ENCODE results near the gene EBF3.

EBF3 gene

DNA sequence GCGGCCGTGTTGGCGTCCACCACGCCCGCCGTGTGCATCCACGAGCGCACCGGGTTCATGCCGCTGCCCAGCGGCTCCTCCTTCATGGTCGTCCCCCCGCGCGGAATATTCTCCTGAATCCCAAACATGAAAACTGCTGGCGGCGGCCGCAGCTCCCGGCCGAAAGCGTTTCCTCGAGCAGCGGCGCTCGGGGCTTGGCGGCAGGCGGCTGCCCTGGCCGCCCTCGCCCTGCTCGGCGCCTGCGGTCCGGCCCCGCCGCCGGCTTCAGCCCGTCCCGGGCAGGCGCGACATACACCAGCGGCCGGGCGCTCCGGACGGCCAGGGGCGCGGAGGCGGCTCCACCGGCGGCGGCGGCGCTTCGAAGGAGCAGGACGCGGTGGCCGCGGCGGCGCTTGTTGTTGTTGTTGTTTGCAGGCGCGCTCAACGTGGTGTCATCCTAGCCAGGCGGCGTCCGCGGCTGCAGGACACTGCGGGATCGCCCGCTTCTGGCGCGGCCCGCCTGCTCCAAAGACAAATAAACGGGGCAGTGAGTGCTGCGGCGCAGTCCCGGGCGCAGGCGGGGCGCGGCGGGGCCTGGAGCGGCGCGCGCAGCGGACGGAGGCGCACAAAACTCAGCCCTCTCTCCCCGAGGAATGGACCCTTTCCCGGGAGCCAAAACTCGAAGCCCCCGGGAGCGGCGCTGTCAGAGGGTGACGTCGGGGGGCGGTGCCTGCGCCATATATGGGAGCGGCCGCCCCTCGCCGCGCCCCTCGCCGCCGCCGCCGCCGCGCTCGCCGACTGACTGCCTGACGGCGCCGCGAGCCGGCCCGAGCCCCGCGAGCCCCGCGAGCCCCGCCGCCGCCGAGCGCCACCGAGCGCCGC is at the start of gene EBF3:
EBF3 (minus strand) TSS at position 634 of the 861 bp plus-strand sequence; CDS start at position 128, 506 bp downstream.
- no peak for DNase-seq (ENCODE audit: low read depth in 2 of 3, low spot score in 2 of 3)

DNA sequence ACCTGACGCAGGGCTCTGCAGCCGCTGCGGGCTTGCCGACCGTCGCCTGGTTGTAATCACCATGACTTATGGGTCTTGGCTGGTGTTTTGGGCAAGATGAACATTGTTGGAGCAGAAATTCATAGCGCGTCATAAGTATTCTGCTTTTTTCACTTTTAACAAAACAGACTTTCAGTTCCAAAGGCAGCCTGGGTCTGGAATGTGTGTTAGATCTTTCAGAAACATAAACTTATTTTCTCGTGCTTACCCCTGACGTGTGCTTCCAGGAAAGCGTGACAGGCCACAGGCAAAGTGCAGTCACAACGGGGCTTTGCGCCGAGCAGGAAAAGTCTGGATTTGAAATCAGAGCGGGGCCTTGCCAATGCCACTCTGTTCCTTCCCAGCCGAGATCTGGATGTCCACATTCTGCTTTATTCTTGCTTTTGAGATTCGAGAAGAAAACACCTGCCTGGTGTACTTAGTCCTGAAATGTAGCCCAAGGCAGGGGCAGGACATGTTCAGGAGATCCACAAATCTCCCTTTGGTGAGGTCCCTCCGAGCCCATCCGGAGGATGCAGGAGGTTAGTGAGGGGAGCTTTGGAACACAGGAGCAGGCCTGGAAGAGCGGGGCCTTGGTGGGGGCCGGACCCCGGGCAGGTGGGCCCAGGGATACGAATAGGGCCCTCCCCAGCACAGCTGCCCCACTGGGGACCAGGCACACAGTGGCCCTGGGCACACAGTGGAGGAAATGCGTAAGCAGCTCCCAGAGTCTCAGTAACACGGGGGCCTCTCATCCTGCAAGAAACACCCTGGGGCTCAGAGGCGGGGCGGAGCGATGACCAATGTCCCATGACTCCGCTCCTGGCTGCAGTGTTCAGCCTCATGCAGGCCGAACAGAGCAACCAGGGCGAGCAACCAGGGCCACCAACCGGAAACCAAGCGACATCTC is 49.5 kb upstream of the EBF3 start:
- no peak for DNase-seq (ENCODE audit: low read depth in 2 of 3, low spot score in 2 of 3)

DNA sequence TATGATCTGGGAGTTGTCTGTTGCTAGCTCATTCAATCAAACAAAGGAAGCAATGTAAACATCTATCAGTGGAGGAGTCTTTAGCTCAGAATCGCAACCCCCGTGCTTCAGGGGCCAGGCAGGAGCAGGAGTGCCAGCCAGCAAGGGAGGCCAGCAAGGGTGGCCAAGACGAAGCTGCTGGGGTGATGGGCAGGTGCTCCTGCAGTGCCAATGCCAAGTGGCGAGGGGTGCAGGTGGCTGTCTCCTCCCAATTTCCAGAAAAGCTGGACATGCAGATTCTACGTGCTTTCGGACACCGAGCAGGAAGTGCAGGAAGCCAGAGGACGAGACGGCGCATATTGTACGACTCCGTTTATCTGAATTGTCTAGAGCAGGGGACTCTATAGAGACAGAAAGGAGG is 48.1 kb upstream of the EBF3 start:
- DNase-seq (ENCODE audit: low read depth in 2 of 3, low spot score in 2 of 3), result no peak

DNA sequence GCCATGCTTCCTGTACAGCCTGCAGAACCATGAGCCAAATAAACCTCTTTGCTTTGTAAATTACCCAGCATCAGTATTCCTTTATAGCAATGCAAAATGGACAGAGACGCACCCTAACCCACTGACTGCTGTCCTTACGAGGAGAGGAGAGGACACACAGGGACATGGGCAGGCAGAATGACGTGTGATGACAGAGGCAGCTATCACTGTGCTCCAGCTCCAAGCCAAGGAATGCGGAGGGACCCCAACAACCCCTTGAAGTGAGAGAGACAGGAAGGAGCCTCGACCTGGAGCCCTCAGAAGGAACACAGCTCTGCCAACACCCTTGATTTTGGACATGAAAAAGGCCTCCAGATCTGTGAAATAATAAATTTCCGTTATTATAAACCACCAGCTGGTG is 46.6 kb upstream of the EBF3 start:
- DNase-seq (ENCODE audit: low read depth in 2 of 3, low spot score in 2 of 3), result no peak

- DNase-seq (ENCODE audit: low read depth in 2 of 3, low spot score in 2 of 3), result no peak
Measured at GRCh38 chr10:130009228-130009627, 45.2 kb upstream of the EBF3 start.

- DNase-seq (ENCODE audit: low read depth in 2 of 3, low spot score in 2 of 3), result no peak
Measured at GRCh38 chr10:130003787-130004613, 39.9 kb upstream of the EBF3 start.

- no peak for DNase-seq (ENCODE audit: low read depth in 2 of 3, low spot score in 2 of 3)
Measured at GRCh38 chr10:130003166-130003565, 39.1 kb upstream of the EBF3 start.

- no peak for DNase-seq (ENCODE audit: low read depth in 2 of 3, low spot score in 2 of 3)
Measured at GRCh38 chr10:130002606-130003005, 38.5 kb upstream of the EBF3 start.

- no peak for DNase-seq (ENCODE audit: low read depth in 2 of 3, low spot score in 2 of 3)
Measured at GRCh38 chr10:130000918-130001317, 36.8 kb upstream of the EBF3 start.

DNA sequence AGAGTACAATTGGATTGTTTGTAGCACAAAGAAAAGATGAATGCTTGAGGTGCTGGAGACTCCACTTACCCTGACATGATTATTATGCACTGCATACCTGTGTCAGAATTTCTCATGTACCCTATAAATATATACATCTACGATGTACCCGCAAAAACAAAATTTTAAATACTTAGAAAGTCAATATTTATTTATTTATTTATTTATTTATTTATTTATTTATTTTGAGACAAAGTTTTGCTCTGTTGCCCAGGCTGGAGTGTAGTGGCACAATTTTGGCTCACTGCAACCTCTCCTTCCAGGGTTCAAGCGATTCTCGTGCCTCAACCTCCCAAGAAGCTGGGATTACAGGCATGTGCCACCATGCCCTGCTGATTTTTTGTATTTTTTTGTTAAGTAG is 35.1 kb upstream of the EBF3 start:
- no peak for DNase-seq (ENCODE audit: low read depth in 2 of 3, low spot score in 2 of 3)

GRCh38 chr10:129993621-129994020 is 29.5 kb upstream of the EBF3 start:
- no peak for DNase-seq (ENCODE audit: low read depth in 2 of 3, low spot score in 2 of 3)

- no peak for DNase-seq (ENCODE audit: low read depth in 2 of 3, low spot score in 2 of 3)
Measured at GRCh38 chr10:129992356-129992755, 28.3 kb upstream of the EBF3 start.

DNA sequence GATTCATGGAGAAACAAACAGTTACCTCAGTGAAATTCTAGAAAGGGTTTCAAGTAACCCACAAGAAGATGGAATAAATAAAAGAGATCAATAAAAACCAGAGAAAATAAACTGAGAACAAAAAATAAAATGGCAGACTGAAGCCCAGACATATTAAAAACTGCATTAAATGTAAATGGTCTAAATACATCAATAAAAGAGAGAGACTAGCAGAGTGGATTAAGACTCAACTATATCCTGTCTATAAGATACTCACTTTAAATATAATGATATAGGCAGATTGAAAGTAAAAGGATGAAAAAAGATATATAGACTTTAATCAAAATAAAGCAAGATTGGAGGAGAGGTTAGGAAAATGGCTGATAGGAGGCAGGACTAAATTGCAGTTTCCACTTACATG is 18.8 kb upstream of the EBF3 start:
- no peak for DNase-seq (ENCODE audit: low read depth in 2 of 3, low spot score in 2 of 3)

DNA sequence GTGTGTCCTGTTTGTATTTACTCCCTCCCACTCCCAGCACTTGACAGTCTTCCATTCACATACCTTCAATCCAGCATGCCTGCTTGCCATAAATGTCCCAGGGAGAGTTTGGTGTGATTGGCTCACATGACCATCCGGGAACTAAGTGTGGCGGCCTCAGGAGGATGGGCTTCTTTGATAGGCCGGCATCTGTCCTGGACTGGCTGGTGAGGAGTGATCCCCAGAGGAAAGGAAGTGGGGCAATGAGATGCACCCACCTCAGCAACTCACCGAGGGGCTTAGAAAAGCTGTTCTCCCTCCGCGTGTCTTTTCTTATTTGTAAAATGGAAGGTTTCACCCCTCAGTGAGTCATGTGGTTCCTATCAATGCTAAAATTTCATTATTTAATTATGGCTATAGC is 14.9 kb upstream of the EBF3 start:
- DNase-seq (ENCODE audit: low read depth in 2 of 3, low spot score in 2 of 3), result no peak

DNA sequence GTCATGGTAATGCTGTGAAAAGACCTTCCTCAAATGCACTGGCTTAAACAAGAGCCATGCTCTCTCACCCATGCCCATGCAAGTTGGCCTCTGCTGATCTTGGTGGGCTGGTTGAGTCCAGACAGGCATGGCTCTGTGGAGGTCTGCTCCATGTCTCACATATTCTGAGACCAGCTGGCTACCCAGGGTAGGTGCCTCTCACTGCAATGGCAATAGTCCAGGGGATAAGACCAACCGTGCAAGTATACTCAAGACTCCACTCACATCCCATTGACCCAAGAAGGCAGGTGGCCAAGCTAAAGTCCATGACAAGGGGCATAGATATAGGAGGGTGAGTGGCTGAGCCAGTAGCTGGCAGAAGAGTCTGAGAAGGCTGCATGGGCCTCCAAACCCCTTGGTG is 14.2 kb upstream of the EBF3 start:
- no peak for DNase-seq (ENCODE audit: low read depth in 2 of 3, low spot score in 2 of 3)

DNA sequence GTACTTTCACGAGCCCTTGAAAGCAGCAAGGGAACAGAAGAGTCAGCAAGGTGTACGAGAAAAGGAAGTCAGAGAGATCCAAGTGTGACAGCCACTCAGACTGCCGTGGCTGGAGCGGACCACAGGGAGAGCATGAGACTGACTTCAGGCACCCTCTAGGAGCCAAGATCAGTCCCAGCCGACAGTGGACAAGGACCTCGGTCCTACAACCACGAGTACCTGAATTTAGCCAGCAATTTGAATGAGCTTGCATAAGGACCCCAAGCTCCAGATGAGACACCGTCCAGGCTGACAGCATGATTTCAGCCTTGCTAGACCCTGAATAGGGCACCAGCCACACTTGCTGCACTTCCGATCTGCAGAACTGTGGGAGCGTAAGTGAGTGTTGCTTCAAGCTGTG is 13.7 kb upstream of the EBF3 start:
- no peak for DNase-seq (ENCODE audit: low read depth in 2 of 3, low spot score in 2 of 3)

GRCh38 chr10:129973674-129974059 is 9.6 kb upstream of the EBF3 start:
- no peak for DNase-seq (ENCODE audit: low read depth in 2 of 3, low spot score in 2 of 3)

- DNase-seq (ENCODE audit: low read depth in 2 of 3, low spot score in 2 of 3), result no peak
Measured at GRCh38 chr10:129972966-129973673, 9.0 kb upstream of the EBF3 start.

- no peak for DNase-seq (ENCODE audit: low read depth in 2 of 3, low spot score in 2 of 3)
Measured at GRCh38 chr10:129972145-129972965, 8.3 kb upstream of the EBF3 start.
